Osteoblast (primary cell): ENCODE results near the gene PHF10. TPM values are rescaled to one million over a fixed set of nuclear protein-coding genes. Genes with fewer than 3 reads are reported as not detected.

Experiments used
- DNase-seq: peaks from one replicate; pipeline ENCODE4 v3.0.0; 2011; ENCODE audit warnings: low spot score, mixed read lengths; ENCODE audit not compliant: insufficient read length; ENCODE audit errors: missing footprints
- H2AFZ ChIP-seq: 2 replicates; pipeline ENCODE4 v1.6.0; 2011; ENCODE audit warnings: mild to moderate bottlenecking, low read length
- H3K27ac ChIP-seq: 2 replicates; pipeline ENCODE4 v1.5.1; 2011; ENCODE audit warnings: mild to moderate bottlenecking, low read depth, low read length, moderate library complexity
- H3K27me3 ChIP-seq: 2 replicates; pipeline ENCODE4 v1.6.0; 2012; ENCODE audit warnings: mild to moderate bottlenecking, control low read depth, inconsistent platforms, low read length, moderate library complexity; ENCODE audit not compliant: insufficient read depth
- H3K36me3 ChIP-seq: 2 replicates; pipeline ENCODE4 v1.5.1; 2011; ENCODE audit warnings: mild to moderate bottlenecking, low read length, control low read depth, moderate library complexity; ENCODE audit not compliant: insufficient read depth
- H3K4me1 ChIP-seq: 2 replicates; pipeline ENCODE4 v1.5.1; 2011; ENCODE audit warnings: mild to moderate bottlenecking, low read length, control low read depth, moderate library complexity; ENCODE audit not compliant: insufficient read depth
- H3K4me2 ChIP-seq: 2 replicates; pipeline ENCODE4 v1.6.0; 2011; ENCODE audit warnings: mild to moderate bottlenecking, low read length; ENCODE audit not compliant: insufficient read depth
- H3K4me3 ChIP-seq: fragments of 200-600 bp; sonication (generic); 3 replicates; pipeline ENCODE4 v1.5.1; 2012; ENCODE audit warnings: mild to moderate bottlenecking, low read length, inconsistent platforms; ENCODE audit not compliant: insufficient read depth
- H3K79me2 ChIP-seq: 2 replicates; pipeline ENCODE4 v1.6.0; 2012; ENCODE audit warnings: mild to moderate bottlenecking, low read length, control low read depth, inconsistent platforms; ENCODE audit not compliant: insufficient read depth
- H3K9me3 ChIP-seq: 2 replicates; pipeline ENCODE4 v1.5.1; 2011; ENCODE audit warnings: low read depth, low read length, control low read depth
- H4K20me1 ChIP-seq: 2 replicates; pipeline ENCODE4 v1.6.0; 2012; ENCODE audit warnings: mild to moderate bottlenecking, low read length, control low read depth; ENCODE audit not compliant: insufficient read depth
- total RNA-seq: library from RNA; depleted of rRNA; stranded (reverse); fragments of >200 nt; gene quantifications from 2 replicates; pipeline ENCODE4 v1.2.3, GENCODE V29; 2012
- TF ChIP-seq, protein P1 (sequence below): IDR thresholded peaks from 2 replicates; pipeline ENCODE4 v1.5.1; 2011; ENCODE audit warnings: mild to moderate bottlenecking, low read depth, low read length, moderate library complexity; ENCODE audit errors: extremely low read depth

Gene PHF10
- total RNA-seq, 1 donor, result 21.0 TPM

- peak within 1 kb of the TSS; percentile 97 for H3K4me2 ChIP-seq
- H3K79me2 ChIP-seq, result peaks cover 26% of the 10 kb centered on the region
- DNase-seq, result peak; percentile 97
Observed at GRCh38 chr6:169751242-169752073, 27.2 kb upstream of the PHF10 start, which contains the start of the genes DYNLT2 and ERMARD. TSS of gene DYNLT2 (minus strand) at chr6:169751572. CDS start at chr6:169751458, 114 bp downstream. TSS of gene ERMARD (plus strand) at chr6:169751622. CDS start at chr6:169751658, 36 bp downstream.

GRCh38 chr6:169746556-169746955, 22.3 kb upstream of the PHF10 start:
- H3K4me2 ChIP-seq, result no peak overlapping the region
- H3K27ac ChIP-seq, result no peak overlapping the region
- H3K27me3 ChIP-seq, result no peaks in the 10 kb centered on the region
- peaks cover 12% of the 10 kb centered on the region for H3K79me2 ChIP-seq
- H2AFZ ChIP-seq, result no peak overlapping the region
- H4K20me1 ChIP-seq, result no peaks in the 10 kb centered on the region
- H3K4me3 ChIP-seq, result no peak overlapping the region
- TF ChIP-seq, protein P1, sequence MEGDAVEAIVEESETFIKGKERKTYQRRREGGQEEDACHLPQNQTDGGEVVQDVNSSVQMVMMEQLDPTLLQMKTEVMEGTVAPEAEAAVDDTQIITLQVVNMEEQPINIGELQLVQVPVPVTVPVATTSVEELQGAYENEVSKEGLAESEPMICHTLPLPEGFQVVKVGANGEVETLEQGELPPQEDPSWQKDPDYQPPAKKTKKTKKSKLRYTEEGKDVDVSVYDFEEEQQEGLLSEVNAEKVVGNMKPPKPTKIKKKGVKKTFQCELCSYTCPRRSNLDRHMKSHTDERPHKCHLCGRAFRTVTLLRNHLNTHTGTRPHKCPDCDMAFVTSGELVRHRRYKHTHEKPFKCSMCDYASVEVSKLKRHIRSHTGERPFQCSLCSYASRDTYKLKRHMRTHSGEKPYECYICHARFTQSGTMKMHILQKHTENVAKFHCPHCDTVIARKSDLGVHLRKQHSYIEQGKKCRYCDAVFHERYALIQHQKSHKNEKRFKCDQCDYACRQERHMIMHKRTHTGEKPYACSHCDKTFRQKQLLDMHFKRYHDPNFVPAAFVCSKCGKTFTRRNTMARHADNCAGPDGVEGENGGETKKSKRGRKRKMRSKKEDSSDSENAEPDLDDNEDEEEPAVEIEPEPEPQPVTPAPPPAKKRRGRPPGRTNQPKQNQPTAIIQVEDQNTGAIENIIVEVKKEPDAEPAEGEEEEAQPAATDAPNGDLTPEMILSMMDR, result no peak
- H3K36me3 ChIP-seq, result no peaks in the 10 kb centered on the region
- DNase-seq, result no peak
- H3K4me1 ChIP-seq, result peaks cover 4% of the 10 kb centered on the region
- H3K9me3 ChIP-seq, result no peaks in the 10 kb centered on the region

More at GRCh38 chr6:169751242-169752073, 27.2 kb upstream of the PHF10 start, which contains the start of the genes DYNLT2 and ERMARD:
- H3K4me3 ChIP-seq, result peak within 1 kb of the TSS; percentile 93
- H3K4me1 ChIP-seq, result peaks cover 13% of the 10 kb centered on the region
- no peaks in the 10 kb centered on the region for H3K9me3 ChIP-seq
- TF ChIP-seq, protein P1, result no peak
- peak within 1 kb of the TSS; percentile 92 for H3K27ac ChIP-seq
- no peaks in the 10 kb centered on the region for H4K20me1 ChIP-seq
- peak within 1 kb of the TSS; percentile 97 for H2AFZ ChIP-seq
- H3K36me3 ChIP-seq, result peaks cover 5% of the 10 kb centered on the region
- H3K27me3 ChIP-seq, result no peaks in the 10 kb centered on the region

DNA sequence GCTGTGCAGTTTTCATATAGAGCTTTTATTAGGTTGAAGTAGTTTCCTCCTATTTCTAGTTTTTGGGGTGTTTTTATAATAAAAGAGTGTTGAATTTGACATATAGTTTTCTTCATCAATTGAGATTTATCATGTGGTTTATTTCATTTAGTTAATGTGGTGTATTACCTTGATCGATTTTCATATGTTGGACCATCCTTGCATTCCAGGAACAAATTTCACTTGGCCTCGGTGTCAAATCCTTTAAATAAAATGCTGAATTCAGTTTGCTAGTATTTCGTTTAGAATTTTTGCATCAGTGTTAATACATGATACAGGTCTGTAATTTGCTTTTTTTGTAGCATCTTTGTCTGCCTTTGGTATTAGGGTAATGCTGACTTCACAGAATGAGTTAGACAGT, 21.1 kb upstream of the PHF10 start:
- Histone ChIP-seq H3K9me3 (no peaks in the 10 kb centered on the region), H3K36me3 (no peaks in the 10 kb centered on the region), H3K4me3 (no peak overlapping the region), H2AFZ (no peak overlapping the region), H3K4me1 (peaks cover 1% of the 10 kb centered on the region), H3K79me2 (peaks cover 3% of the 10 kb centered on the region), H3K4me2 (no peak overlapping the region), H3K27me3 (no peaks in the 10 kb centered on the region), H4K20me1 (no peaks in the 10 kb centered on the region), H3K27ac (no peak overlapping the region)
- DNase-seq, result no peak
- TF ChIP-seq, protein P1, result no peak

GRCh38 chr6:169741344-169741743, 17.0 kb upstream of the PHF10 start:
- no peaks in the 10 kb centered on the region for H3K4me1 ChIP-seq
- DNase-seq, result no peak
- H3K27me3 ChIP-seq, result peaks cover 2% of the 10 kb centered on the region
- H3K9me3 ChIP-seq, result no peaks in the 10 kb centered on the region
- H3K4me2 ChIP-seq, result no peak overlapping the region
- no peaks in the 10 kb centered on the region for H3K79me2 ChIP-seq
- no peaks in the 10 kb centered on the region for H4K20me1 ChIP-seq
- no peak overlapping the region for H3K4me3 ChIP-seq
- H3K36me3 ChIP-seq, result no peaks in the 10 kb centered on the region
- no peak overlapping the region for H3K27ac ChIP-seq
- TF ChIP-seq, protein P1, result no peak
- H2AFZ ChIP-seq, result no peak overlapping the region
